ENCODE results near the gene POLDIP2.
A peak's percentile ranks its signal among the peaks of the same experiment; 100 is the strongest.

POLDIP2 gene

DNA sequence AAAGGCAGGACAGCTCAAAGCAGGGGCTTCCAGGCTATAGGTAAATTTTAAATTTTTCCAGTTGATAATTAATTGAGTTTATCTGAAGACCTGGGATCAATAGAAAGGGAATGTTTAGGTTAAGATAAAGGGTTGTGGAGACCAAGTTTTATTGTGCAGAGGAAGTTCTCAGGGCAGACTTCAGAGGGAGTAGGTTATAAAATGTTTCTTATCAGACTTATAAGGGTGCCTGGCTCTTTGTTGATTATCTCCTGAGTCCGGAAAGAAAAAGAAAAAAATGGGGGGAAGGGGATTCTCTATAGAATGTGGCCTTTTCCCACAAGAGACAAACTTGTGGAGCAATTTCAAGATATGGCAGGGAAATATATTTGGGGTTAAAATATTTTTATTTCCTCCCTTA is 32.8 kb upstream of the POLDIP2 start:
- no peak for DNase-seq

- no peak for DNase-seq
Measured at GRCh38 chr17:28388106-28388505, 30.8 kb upstream of the POLDIP2 start.

DNA sequence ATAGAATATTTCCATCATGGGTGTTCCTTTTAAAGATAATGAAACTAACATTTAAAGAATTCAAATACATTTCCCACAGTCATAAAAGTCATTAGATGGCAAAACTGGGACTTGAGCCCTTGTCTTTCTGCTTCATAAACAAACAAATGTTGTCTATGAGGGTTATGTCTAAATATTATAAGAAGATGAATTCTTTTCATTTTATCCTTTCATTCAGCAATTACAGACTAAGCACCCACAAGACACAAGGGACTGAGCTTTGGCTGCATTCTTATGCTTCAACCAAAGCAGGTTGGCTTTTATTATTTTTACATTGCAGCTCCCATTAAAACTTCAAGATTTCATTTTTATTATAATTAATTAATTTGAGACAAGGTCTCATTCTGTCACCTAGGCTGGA is 29.1 kb upstream of the POLDIP2 start:
- no peak for DNase-seq

GRCh38 chr17:28385406-28385805 is 28.1 kb upstream of the POLDIP2 start:
- no peak for DNase-seq

DNA sequence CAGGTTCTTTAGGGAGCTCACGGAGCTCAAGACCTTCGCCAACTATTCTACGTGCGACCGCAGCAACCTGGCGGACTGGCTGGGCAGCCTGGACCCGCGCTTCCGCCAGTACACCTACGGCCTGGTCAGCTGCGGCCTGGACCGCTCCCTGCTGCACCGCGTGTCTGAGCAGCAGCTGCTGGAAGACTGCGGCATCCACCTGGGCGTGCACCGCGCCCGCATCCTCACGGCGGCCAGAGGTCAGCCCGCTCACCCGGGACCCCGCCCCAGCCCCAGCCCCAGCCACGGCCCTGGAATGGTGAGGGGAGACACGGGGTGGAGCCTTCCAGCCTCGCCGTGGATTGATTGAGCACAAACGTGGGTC is 27.7 kb upstream of the POLDIP2 start:
- no peak for DNase-seq

GRCh38 chr17:28384281-28385036 is 27.1 kb upstream of the POLDIP2 start:
- no peak for DNase-seq

- no peak for DNase-seq
Measured at GRCh38 chr17:28381141-28381825, 24.0 kb upstream of the POLDIP2 start.

DNA sequence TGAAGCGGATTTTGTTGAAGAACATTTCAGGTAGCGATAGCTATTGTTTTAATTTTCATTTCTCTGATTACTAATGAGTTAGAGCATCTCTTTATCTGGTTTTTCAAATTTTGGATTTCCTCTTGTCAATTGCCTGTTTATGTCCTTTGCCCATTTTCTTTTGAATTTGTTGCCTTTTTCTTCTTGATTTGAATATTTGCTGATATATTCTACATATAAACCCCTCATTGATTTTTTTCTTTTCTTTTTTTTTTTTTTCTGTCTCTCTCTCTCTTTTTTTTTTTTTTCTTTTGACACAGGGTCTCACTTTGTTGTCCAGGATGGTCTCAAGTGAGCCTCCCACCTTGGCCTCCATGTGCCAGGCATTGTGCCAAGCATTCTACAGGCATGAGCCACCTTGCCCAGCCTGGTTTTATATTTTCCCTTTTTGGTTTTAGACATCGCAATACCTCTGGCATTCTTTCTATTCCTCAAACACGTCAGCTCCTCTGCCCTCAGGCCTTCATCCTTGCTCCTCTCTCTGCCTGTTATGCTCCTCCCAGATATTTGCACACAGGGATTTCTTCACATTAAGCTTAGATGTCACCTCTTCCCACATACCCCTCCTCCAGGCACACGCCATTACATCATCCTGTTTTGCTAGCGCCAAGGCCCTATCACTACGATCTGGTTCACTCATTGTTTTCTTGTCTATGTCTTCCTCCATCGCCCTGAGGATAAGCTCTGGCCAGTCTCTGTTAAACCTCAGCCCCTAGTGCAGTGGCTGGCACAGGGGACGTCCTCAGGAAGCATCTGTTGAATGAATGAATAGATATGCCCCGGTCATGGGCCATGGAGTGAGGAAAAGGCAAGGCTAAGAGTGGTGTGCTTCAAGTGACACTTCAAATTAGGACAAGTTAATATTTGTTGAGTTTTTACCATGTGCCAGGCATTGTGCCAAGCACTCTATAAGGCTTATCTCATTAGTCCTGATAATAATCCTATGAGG is 22.8 kb upstream of the POLDIP2 start:
- DNase-seq: peak; percentile 99

- DNase-seq: no peak
Measured at GRCh38 chr17:28372945-28373274, 15.6 kb upstream of the POLDIP2 start.

- DNase-seq: peak; percentile 46
Measured at GRCh38 chr17:28372203-28372944, 15.0 kb upstream of the POLDIP2 start.

DNA sequence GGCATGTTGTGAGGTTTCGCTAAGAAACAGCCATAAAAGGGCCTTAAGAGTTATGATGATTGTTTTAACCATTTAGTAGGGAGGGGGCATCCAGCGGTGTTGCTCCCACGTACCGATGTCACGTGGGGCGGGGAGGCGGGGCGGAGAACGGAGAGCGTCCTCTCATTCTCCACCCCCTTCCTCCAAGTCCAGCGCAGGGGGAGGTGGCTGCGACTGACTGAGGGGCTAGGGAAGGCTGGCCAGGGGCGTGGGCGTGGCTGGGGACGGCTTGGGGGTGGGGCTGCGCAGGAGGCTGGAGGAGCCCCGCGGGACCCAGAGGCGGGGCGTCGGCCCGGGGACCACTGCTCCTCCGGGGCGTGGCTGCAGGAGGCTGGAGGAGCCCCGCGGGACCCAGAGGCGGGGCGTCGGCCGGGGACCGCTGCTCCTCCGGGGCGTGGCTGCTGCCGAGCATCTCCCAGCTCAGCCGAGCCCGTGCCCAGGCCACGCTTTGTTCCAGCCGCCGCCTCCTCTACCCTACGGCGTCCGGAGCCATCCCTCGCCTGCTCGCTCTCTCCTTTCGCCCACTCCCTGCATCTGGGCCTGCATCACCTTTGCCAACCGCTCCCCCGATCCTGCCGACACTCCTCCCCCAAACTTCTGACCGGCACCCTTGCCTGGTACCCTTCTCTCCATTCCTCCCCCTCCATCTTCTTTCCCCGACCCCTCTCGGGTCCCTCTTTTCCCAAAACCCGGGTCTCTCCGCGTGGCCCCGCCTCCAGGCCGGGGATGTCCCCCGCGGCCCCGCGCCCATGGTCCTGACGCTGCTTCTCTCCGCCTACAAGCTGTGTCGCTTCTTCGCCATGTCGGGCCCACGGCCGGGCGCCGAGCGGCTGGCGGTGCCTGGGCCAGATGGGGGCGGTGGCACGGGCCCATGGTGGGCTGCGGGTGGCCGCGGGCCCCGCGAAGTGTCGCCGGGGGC is 14.2 kb upstream of the POLDIP2 start, which contains the start of gene SARM1:
Gene SARM1, plus strand, starts transcription at position 450 of the 958 bp plus-strand sequence. Its CDS starts 339 bp downstream, at position 789.
- DNase-seq: peak; percentile 96

GRCh38 chr17:28370744-28371103 is 13.4 kb upstream of the POLDIP2 start:
- no peak for DNase-seq

GRCh38 chr17:28370035-28370743 is 12.9 kb upstream of the POLDIP2 start, which contains the start of gene VTN:
Gene VTN (minus strand): TSS chr17:28370307. CDS start chr17:28370203, 104 bp downstream.
- peak; percentile 77 for DNase-seq

- no peak for DNase-seq
Measured at GRCh38 chr17:28369684-28370034, 12.3 kb upstream of the POLDIP2 start.

- DNase-seq: no peak
Measured at GRCh38 chr17:28368915-28369683, 11.8 kb upstream of the POLDIP2 start.

DNA sequence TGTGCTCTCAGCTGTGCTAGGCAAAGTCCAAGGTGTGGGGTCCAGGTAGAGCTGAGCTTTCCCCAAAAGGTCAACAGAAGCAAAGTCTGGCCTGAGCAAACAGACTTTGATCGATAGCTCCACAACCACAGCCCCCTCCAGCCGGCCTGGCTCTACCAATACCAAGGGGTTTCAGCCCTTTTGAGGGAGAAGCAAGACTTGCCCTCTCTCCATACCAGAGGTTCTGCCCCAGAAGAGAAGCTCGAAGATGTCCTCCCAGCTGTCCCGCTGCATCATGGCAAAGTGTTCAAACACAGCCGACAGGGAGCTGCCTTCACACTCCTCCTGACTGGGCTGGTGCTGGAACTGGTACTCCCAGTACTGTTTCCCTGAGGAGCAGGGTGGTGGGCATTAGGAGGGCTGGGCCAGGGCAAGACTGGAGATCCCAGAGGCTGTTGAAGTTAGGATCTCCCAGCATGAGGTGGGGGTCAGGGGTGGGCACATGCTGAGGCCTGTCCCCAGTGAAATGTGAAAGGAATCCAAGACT is 11.0 kb upstream of the POLDIP2 start:
- DNase-seq: no peak

- no peak for DNase-seq
Measured at GRCh38 chr17:28367641-28368305, 10.4 kb upstream of the POLDIP2 start.

GRCh38 chr17:28366605-28367004 is 9.3 kb upstream of the POLDIP2 start:
- no peak for DNase-seq

GRCh38 chr17:28365487-28365886 is 8.2 kb upstream of the POLDIP2 start:
- no peak for DNase-seq

Measured in EL (cell line).